ENCODE measurements around the gene GID8.

Gene GID8

DNA sequence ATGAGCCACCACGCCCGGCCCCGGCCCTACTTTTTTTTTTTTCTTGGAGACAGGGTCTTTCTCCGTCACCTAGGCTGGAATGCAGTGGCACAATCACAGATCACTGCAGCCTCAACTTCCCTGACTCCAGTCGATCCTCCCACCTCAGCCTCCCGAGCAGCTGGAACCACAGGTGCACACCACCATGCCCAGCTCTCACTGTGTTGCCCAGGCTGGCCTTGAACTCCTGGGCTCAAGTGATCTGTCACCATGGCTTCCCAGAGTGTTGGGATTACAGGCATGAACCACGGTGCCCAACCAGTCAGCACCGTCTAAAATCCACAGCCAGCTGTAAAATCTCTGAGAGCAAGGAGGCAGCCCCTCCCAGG, 32.0 kb downstream of the GID8 start:
- ChIA-PET POLR2A (no interaction called here), CTCF (interaction anchor here (1.0 to 4.1 kb wide), 9 partner anchors 10 to 69 kb away, joined by 3 to 26 read pairs (median 5); partner anchors contain the start of gene SLC17A9)
- TF ChIP-seq, protein P1, sequence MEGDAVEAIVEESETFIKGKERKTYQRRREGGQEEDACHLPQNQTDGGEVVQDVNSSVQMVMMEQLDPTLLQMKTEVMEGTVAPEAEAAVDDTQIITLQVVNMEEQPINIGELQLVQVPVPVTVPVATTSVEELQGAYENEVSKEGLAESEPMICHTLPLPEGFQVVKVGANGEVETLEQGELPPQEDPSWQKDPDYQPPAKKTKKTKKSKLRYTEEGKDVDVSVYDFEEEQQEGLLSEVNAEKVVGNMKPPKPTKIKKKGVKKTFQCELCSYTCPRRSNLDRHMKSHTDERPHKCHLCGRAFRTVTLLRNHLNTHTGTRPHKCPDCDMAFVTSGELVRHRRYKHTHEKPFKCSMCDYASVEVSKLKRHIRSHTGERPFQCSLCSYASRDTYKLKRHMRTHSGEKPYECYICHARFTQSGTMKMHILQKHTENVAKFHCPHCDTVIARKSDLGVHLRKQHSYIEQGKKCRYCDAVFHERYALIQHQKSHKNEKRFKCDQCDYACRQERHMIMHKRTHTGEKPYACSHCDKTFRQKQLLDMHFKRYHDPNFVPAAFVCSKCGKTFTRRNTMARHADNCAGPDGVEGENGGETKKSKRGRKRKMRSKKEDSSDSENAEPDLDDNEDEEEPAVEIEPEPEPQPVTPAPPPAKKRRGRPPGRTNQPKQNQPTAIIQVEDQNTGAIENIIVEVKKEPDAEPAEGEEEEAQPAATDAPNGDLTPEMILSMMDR (IDR thresholded peaks at IDR 0.05; ENCODE audit: control extremely low read depth, extremely low read depth, low read depth, missing control alignments) = no peak
- DNase-seq (ENCODE audit: extremely low spot score) = no peak

DNA sequence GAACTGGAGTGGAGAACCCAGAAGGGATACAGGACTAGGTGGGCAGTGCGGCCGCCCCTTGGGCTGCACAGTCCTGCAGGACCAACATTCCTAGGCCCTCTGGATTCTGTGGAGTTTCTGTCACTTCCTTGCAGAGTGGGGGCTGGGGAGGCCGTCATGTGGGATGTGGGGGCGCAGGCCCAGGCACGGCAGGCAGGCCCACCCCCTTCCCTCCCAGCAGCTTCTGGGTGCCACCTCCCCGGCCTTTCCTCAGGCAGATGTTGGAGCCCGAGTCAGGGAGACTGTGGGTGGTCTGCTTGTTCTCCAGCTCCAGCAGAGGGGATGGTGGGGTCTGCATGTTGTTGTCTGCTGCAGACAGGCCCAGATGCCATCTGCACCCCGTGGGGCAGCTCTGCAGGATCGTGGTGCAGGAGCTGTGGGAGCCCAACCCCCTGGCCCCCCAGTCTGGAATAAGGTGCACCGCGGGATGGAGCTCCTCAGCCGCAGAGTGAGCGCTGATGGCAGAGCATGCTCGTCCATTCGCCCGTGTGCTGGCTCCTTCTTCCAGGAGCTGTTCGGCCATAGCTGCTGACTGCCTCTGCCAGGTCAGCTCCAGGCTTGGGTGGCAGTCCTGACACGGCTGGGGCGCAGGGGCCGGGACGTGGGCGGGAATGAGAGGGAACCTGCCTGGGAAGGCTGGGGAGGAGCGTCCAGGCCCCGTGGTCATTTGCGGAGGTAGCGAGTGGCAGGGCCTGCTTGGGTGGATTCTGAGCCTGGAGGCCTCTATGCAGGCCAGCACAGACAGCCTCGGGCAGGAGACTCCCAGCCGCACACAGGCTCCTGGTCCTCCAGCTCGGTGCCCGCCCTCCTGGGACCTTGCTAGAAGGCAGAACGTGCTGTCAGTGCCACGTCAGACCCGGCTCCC, 32.6 kb downstream of the GID8 start:
- ChIA-PET CTCF (interaction anchor here (0.7 to 4.1 kb wide), 14 partner anchors 9 to 253 kb away, joined by 3 to 26 read pairs (median 4); partner anchors contain the start of genes BHLHE23 and SLC17A9), POLR2A (interaction anchor here (0.6 to 0.9 kb wide), 2 partner anchors 39 to 158 kb away, joined by 3 read pairs; no protein-coding TSS in a partner anchor)
- DNase-seq (ENCODE audit: extremely low spot score) = no peak
- TF ChIP-seq, protein P1 (IDR thresholded peaks at IDR 0.05; ENCODE audit: control extremely low read depth, extremely low read depth, low read depth, missing control alignments) = no peak

DNA sequence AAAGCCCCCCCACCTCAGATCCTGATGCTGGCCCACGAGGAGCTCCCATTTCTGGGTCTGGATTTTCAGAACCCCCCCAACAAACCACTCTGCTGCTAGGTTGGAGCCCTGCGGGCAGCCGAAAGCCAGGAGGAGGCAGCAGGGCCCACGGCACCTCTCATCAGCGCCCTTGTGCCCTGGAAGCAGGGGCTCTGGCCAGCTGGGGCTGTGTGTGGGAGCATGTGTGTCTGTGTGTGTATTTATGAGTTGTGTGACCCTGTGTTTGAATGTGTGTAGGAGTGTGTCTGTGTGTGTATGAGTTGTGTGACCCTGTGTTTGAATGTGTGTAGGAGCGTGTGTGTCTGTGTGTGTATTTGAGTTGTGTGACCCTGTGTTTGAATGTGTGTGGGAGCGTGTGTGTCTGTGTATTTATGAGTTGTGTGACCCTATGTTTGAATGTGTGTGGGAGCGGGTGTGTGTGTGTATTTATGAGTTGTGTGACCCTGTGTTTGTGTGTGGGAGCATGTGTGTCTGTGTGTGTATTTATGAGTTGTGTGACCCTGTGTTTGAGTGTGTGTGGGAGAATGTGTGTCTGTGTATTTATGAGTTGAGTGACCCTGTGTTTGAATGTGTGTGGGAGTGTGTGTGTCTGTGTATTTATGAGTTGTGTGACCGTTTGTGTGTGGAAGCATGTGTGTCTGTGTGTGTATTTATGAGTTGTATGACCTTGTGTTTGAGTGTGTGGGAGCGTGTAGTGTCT, 33.4 kb downstream of the GID8 start:
- POLR2A ChIA-PET = interaction anchor here (0.6 to 1.6 kb wide), 4 partner anchors 17 to 157 kb away, joined by 3 to 10 read pairs (median 5); no protein-coding TSS in a partner anchor
- TF ChIP-seq, protein P1 (IDR thresholded peaks at IDR 0.05; ENCODE audit: control extremely low read depth, extremely low read depth, low read depth, missing control alignments) = no peak
- CTCF ChIA-PET = interaction anchor here (0.7 to 4.1 kb wide), 23 partner anchors 8 to 252 kb away, joined by 3 to 31 read pairs (median 6); partner anchors contain the start of genes BHLHE23 and SLC17A9
- no peak for DNase-seq (ENCODE audit: extremely low spot score)

DNA sequence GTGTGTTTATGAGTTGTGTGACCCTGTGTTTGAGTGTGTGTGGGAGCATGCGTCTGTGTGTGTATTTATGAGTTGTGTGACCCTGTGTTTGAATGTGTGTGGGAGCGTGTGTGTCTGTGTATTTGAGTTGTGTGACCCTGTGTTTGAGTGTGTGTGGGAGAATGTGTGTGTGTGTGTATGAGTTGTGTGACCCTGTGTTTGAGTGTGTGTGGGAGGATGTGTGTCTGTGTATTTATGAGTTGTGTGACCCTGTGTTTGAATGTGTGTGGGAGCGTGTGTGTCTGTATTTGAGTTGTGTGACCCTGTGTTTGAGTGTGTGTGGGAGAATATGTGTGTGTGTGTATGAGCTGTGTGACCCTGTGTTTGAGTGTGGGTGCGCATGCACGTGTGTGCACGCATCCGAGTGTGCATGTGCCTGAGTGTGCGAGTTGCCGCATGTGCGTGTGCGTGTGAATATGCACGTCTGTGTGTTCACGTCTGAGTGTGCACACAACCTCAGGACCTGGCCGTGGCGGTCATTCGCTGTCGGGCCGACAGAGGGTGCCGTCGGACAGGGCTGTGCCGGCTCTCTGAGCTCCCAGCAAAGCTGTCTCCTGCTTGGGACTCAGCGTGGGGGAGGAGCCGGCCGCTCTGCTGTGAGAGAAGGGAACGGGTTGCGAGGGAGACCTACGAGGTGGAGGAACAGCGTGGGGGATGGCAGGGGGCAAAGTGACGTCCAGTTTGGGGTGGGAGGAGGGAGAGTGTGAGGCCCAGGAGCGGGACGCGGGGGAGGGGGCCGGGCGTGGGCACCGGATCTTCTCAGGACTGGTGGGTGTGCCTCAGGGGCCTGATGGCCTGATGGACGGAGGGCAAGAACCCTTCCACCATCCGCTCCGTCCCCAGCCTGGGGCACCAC, 34.2 kb downstream of the GID8 start:
- peak; percentile 93 for DNase-seq (ENCODE audit: extremely low spot score)
- ChIA-PET CTCF (interaction anchor here (0.5 to 2.1 kb wide), 40 partner anchors 9 to 258 kb away, joined by 3 to 31 read pairs (median 4); partner anchors contain the start of genes SLC17A9 and YTHDF1), POLR2A (interaction anchor here (1.2 to 1.6 kb wide), 2 partner anchors 18 to 37 kb away, joined by 7 to 10 read pairs; no protein-coding TSS in a partner anchor)
- TF ChIP-seq, protein P1 (IDR thresholded peaks at IDR 0.05; ENCODE audit: control extremely low read depth, extremely low read depth, low read depth, missing control alignments) = peak; percentile 97

DNA sequence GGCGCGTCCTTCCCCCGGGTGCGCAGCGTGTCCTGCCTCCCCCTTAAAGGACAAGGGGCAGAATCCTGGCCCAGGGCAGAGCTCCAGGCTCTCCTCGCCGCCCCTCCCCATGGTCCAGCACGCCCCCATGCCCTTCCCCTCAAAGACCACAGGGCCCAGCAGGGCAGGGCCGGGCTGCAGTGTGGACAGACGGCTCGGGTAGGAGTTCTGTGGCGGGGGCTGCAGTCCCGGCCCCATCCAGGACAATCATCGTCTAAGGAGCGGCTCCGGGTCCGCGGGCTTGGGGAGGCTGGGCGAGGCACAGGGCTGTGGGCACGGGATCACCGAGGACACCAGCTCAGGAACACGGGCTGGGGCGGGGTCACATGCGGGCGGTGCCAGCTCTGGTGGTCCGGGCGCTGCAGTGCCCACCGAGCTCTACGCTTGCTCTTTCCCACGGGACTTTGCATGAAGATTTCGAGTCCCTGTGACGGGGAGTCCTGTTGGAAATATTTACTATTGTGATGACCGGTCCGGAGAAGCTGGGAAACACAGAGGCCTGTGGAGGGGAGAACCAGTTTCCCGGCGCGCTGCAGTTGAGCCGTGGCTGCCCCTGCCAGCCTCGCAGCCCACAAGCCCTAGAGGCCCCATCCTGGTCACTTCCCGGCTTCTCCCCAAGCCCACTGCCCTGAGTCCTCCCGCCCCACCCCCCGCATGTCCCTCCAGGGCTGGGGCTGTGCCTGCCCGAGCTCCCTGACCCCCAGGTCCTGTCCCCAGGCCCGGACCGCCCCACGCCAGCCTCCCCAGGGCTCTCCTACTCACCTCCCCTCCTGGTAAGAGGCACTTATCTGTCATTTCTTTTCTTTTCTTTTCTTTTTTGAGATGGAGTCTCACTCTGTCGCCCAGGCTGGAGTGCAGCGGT, 35.1 kb downstream of the GID8 start:
- no peak for DNase-seq (ENCODE audit: extremely low spot score)
- TF ChIP-seq, protein P1 (IDR thresholded peaks at IDR 0.05; ENCODE audit: control extremely low read depth, extremely low read depth, low read depth, missing control alignments) = no peak
- ChIA-PET CTCF (interaction anchor here (0.5 to 2.1 kb wide), 39 partner anchors 8 to 257 kb away, joined by 3 to 31 read pairs (median 4); partner anchors contain the start of genes SLC17A9 and YTHDF1), POLR2A (interaction anchor here (0.7 to 1.6 kb wide), 3 partner anchors 18 to 199 kb away, joined by 3 to 10 read pairs (median 7); no protein-coding TSS in a partner anchor)

Data from GM10248 (cell line).